Pons (tissue), 1 donor: Measurements from ENCODE around the gene LRRC10B.

Experiments
- DNase-seq: peaks from one replicate; pipeline ENCODE4 v3.0.0-alpha.2; 2016; ENCODE audit warnings: low spot score

LRRC10B gene

GRCh38 chr11:61509043-61510029, 787 bp downstream of the LRRC10B start:
- peak; percentile 20 for DNase-seq

GRCh38 chr11:61510166-61510919, 1.8 kb downstream of the LRRC10B start:
- DNase-seq = no peak

- no peak for DNase-seq
These were observed 2.4 kb downstream of the LRRC10B start for GRCh38 chr11:61510974-61511373.

GRCh38 chr11:61511383-61511782, 2.8 kb downstream of the LRRC10B start:
- no peak for DNase-seq

- no peak for DNase-seq
These were observed 3.9 kb downstream of the LRRC10B start for GRCh38 chr11:61512435-61512834.

- DNase-seq = no peak
These were observed 4.7 kb downstream of the LRRC10B start for GRCh38 chr11:61513143-61513765.

- DNase-seq = no peak
These were observed 5.7 kb downstream of the LRRC10B start for GRCh38 chr11:61514050-61514917.

- no peak for DNase-seq
These were observed 7.1 kb downstream of the LRRC10B start for GRCh38 chr11:61515686-61516085.

- DNase-seq = no peak
These were observed 7.6 kb downstream of the LRRC10B start for GRCh38 chr11:61516191-61516590.

GRCh38 chr11:61516675-61517572, 8.4 kb downstream of the LRRC10B start:
- no peak for DNase-seq

- no peak for DNase-seq
These were observed 9.7 kb downstream of the LRRC10B start for GRCh38 chr11:61518032-61518795.

GRCh38 chr11:61522881-61523280, 14.3 kb downstream of the LRRC10B start:
- no peak for DNase-seq

GRCh38 chr11:61524446-61524845, 15.9 kb downstream of the LRRC10B start:
- no peak for DNase-seq

GRCh38 chr11:61524963-61525587, 16.5 kb downstream of the LRRC10B start:
- DNase-seq = no peak

- DNase-seq = no peak
These were observed 17.7 kb downstream of the LRRC10B start for GRCh38 chr11:61526229-61526628.

GRCh38 chr11:61526956-61527731, 18.6 kb downstream of the LRRC10B start:
- no peak for DNase-seq

GRCh38 chr11:61528114-61528513, 19.6 kb downstream of the LRRC10B start:
- no peak for DNase-seq

GRCh38 chr11:61529537-61530225, 21.1 kb downstream of the LRRC10B start:
- no peak for DNase-seq
